GM10847 (cell line): Measurements from ENCODE around the gene PPP1R12B.

Experiments
- POLR2A ChIP-seq: IDR thresholded peaks from 2 replicates; pipeline ENCODE4 v1.6.1; 2011; ENCODE audit not compliant: insufficient read length; ENCODE audit errors: extremely low read depth

The PPP1R12B gene

DNA sequence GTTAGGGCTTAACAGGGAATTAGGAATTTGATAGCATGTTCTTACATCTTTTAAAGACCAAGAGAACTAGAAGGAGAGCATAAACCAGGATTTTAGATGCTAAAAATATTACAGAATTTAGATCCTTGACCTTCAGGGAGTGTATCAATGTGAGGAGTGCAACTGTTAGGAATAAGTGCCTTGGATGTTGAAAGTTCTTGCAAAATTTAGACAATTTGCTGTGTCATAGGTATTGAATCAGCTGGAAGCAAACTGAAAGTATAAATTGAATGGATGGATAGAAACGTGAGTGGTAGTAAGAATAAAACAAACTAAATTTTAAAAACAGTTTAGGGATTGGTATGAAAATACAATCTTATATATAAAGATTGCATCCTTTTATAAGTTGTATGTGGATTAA lies 27.7 kb downstream of the PPP1R12B start:
- TF ChIP-seq POLR2A = no peak

- TF ChIP-seq POLR2A = no peak
These were observed 48.8 kb downstream of the PPP1R12B start for GRCh38 chr1:202397256-202397655.

GRCh38 chr1:202405928-202406327 lies 57.4 kb downstream of the PPP1R12B start:
- no peak for TF ChIP-seq POLR2A

DNA sequence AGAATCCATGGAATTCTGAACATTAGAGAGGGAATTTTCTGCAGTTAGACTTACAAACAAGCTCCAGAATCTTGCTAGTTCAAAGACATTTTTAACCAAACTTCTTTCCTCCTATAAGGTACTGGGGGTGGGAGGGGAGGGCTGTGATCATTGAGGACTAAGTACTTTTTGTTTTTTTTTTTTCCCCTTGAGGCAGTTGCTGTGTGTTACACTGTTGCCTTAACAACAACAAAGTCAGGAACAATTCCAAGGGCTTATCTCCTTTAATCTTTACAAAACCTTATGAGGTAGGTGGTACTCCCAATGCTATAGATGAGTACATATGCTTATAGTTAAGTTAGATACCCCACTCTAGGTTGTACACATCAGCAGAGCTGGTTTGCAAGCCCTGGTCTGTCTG lies 62.9 kb downstream of the PPP1R12B start:
- no peak for TF ChIP-seq POLR2A

DNA sequence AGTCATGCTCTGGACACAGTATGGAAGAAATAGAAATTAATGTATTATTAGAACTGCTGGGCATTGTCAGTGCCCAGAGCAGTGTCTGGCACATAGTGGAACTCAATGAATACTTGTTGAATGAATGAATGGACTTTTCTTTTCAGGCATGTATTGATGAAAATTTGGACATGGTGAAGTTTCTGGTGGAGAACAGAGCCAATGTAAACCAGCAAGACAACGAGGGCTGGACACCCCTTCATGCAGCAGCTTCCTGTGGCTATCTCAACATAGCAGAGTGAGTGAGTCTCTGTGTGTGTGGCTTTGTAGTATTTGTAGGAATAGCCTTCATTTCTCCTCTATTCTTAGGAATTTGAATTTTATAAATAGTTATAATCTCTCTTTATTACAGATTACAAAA lies 68.1 kb downstream of the PPP1R12B start:
- TF ChIP-seq POLR2A = no peak

DNA sequence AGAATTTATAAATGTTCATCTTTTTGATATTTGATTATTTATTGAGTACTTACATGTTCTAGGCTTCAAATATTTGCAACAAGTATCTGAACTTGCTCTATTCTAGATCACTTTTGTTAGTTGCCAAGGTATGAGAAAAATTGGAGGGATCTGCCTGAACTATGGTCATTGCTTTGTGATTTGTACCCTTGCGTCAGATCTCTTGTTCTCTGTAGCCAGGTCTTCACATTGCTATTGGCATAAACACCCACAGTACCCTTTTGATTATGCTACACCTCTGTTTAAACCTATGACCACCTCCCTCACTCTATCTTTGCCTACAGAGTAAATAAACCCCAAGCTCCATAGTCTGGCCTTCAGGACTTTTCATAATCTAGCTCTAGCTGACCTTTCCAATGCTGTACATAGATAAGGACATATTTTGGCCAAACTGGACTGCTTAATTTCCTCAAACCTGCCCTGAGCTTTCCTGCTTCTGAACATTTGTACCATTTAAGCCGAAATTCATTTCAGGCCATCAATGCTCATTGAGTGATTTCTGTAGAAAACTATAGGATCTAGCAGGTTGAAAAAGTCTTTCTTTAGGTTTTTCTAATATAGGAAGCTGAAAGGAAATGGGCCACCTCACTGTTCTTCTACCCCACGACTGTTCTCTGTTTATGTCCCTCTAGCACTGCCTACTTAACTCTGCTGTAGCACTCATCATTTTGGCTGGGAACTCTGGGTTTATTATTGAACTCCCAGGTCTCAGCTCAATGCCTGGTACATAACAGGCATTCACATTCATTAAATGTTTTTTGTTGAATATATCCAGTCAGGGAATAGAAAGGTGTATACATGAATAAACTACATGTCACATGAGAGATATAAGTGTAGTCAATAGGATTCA lies 84.9 kb downstream of the PPP1R12B start:
- no peak for TF ChIP-seq POLR2A

GRCh38 chr1:202434059-202434458 lies 85.6 kb downstream of the PPP1R12B start:
- no peak for TF ChIP-seq POLR2A

GRCh38 chr1:202438393-202439174 lies 90.1 kb downstream of the PPP1R12B start:
- TF ChIP-seq POLR2A = no peak

- TF ChIP-seq POLR2A = no peak
These were observed 90.8 kb downstream of the PPP1R12B start for GRCh38 chr1:202439308-202439707.

DNA sequence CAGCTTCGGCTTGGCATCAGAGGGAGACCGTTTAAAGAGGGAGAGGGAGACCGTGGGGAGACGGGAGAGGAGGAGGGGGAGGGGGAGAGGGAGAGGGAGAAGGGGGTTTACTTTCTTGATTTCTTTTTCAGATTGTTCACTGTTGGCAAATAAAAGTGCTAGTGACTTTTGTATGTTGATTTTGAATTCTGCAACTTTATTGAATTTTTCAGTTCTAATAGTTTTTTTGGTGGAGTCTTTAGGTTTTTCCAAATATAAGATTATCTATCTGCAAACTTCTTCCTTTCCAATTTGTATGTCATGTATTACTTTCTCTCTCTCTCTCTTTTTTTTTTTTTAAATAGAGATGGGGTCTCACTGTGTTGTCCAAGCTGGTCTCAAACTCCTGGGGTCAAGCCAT lies 104.0 kb downstream of the PPP1R12B start:
- no peak for TF ChIP-seq POLR2A

- no peak for TF ChIP-seq POLR2A
These were observed 114.0 kb downstream of the PPP1R12B start for GRCh38 chr1:202462342-202463076.

DNA sequence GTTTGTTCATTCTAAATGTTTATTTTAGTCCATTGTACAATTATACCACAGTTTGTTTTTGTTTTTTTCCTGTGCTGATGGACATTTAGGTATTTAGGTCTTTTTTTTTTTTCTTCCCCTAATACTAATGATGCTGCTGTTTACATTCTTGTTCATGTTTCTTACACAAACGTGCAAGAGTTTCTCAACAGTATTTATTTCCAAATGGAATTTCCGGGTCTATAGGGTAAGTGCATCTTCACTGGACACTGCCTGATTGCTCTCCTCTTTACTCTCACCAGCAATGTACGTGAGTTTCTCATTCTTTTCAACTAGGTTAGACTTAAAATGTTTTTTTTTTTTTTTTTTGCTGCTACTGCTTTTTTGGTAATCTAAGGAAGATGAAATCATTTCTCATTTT lies 122.7 kb downstream of the PPP1R12B start:
- no peak for TF ChIP-seq POLR2A

DNA sequence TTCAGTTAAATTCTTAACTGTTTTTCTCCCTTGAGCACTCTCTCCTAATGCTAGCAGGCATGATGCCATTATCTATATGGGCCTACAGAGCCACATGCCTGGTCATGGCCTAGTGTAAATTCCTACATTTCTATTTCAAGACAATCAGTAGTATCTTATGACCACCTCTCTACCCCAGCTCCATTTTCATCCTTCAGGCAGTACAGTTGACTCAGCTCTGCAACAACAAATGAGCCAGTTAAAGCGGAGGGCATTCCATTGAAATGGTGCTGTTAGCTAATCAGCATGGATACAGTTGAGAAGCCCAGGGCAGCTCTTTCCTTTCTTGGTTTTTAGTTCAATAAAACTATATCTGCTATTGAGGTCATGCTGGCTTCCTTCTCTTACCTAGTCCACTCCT lies 150.0 kb downstream of the PPP1R12B start:
- TF ChIP-seq POLR2A = no peak

DNA sequence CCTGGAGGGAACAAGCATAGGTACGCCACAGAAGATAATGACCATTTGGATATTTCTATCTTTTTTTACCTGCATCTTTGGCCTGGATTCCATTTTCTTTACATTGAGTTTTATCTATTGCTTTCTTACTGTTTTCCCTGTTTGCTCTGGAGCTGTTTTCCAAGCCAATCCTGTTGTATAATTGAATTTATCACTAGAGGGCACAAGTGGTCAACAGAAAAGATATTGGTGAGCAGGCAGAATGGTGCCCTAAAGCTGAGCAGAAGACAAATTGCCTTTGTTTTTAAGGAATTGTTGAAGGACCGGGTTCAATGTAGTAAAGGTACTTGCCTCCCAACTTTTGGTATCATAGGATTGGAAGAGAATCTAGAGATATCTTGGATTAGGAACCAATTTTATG lies 152.8 kb downstream of the PPP1R12B start:
- no peak for TF ChIP-seq POLR2A

- no peak for TF ChIP-seq POLR2A
These were observed 156.9 kb downstream of the PPP1R12B start for GRCh38 chr1:202505356-202505755.
